Spleen (tissue), 11 donors: ENCODE data around the gene SLC35F1. TPM values are rescaled to one million over a fixed set of nuclear protein-coding genes. Genes with fewer than 3 reads are reported as not detected.
"Not testable (repeated sequence)": the region's sequence is repeated elsewhere in the genome, so short reads cannot be mapped to it uniquely, and the experiment has no call there.

Source experiments
- DNase-seq: peaks from one replicate; pipeline ENCODE4 v3.0.0-alpha.2; 2020
- H3K27ac ChIP-seq, 8 donors: fragments of 200-600 bp; sonication (generic) in 7 of 8; 1 replicate in 4 of 8; 2 replicates in 4 of 8; pipeline versions ENCODE4 v1.5.0 to v1.8.0; 2016 to 2021; ENCODE audit warnings: inconsistent platforms in 4 of 8, mild to moderate bottlenecking in 4 of 8, moderate library complexity in 1 of 8
- H3K27me3 ChIP-seq, 7 donors: fragments of 200-600 bp; sonication (generic) in 6 of 7; replicated peaks in 1 of 7; 1 replicate in 4 of 7; 2 replicates in 3 of 7; pipeline versions ENCODE4 v1.5.0 to v1.8.0; 2016 to 2021; ENCODE audit warnings: inconsistent platforms in 3 of 7, mild to moderate bottlenecking in 1 of 7
- H3K36me3 ChIP-seq, 6 donors: fragments of 200-600 bp; sonication (generic) in 5 of 6; 1 replicate in 4 of 6; 2 replicates in 2 of 6; pipeline versions ENCODE4 v1.5.0 to v1.8.0; 2016 to 2021; ENCODE audit warnings: inconsistent platforms in 2 of 6
- H3K4me1 ChIP-seq, 6 donors: fragments of 200-600 bp; sonication (generic) in 5 of 6; 1 replicate in 3 of 6; 2 replicates in 3 of 6; pipeline versions ENCODE4 v1.5.0 to v1.8.0; 2016 to 2021; ENCODE audit warnings: inconsistent platforms in 3 of 6
- H3K4me3 ChIP-seq, 8 donors: fragments of 200-600 bp; sonication (generic) in 7 of 8; 1 replicate in 4 of 8; 2 replicates in 4 of 8; pipeline versions ENCODE4 v1.5.0 to v1.8.0; 2016 to 2021; ENCODE audit warnings: inconsistent platforms in 4 of 8, mild to moderate bottlenecking in 4 of 8, moderate library complexity in 2 of 8
- H3K9me3 ChIP-seq, 8 donors: fragments of 200-600 bp; sonication (generic) in 7 of 8; 1 replicate in 4 of 8; 2 replicates in 4 of 8; pipeline versions ENCODE4 v1.5.0 to v1.8.0; 2016 to 2021; ENCODE audit warnings: inconsistent platforms in 4 of 8
- CTCF ChIP-seq, 11 experiments: fragments of 200-600 bp in 7 of 11; fragments of 450-650 bp in 4 of 11; sonication (generic) in 4 of 11; IDR thresholded peaks in 8 of 11; conservative IDR thresholded peaks in 3 of 11; 1 replicate in 7 of 11; 2 replicates in 4 of 11; pipeline versions ENCODE4 v1.4.0 to v1.8.0; 2016 to 2021; ENCODE audit warnings: antibody characterized with exemption in 11 of 11, inconsistent platforms in 4 of 11, mild to moderate bottlenecking in 1 of 11
- POLR2A ChIP-seq, 3 donors: fragments of 450-650 bp; IDR thresholded peaks; one replicate each; pipeline ENCODE4 v1.5.1; 2017; ENCODE audit warnings: antibody characterized with exemption in 3 of 3, mild to moderate bottlenecking in 1 of 3
- POLR2AphosphoS5 ChIP-seq, 3 donors: sonication (generic); formaldehyde crosslinking; IDR thresholded peaks; one replicate each; pipeline ENCODE4 v1.5.1; 2017; ENCODE audit warnings: antibody characterized with exemption in 3 of 3
- WGBS, 5 donors: extraction: QIAGEN DNeasy Blood & Tissue Kit in 3 of 5; methylation state at CpG; one replicate each; pipeline versions ENCODE4 v1.1.5 to v1.1.7; 2013 to 2018; 5-methylcytosine and 5-hydroxymethylcytosine counted together
- intact Hi-C: fragments of 100-400 bp; cut with DNase I; formaldehyde crosslinking; loops from one replicate; pipeline ENCODE4 v1.15.0; 2023; ENCODE audit warnings: low total_unique reads
- polyA plus RNA-seq, 3 donors: library from polyadenylated mRNA; stranded (reverse); fragments of 200-250 nt; gene quantifications; one replicate each; pipeline ENCODE4 v1.2.1, GENCODE V29; 2013
- total RNA-seq, 7 donors: library from RNA; depleted of rRNA in 3 of 7; stranded (reverse); fragments of >200 nt in 3 of 7; fragmentation: NEBNext Ultra II Directional in 4 of 7; extraction: Animal tissue kit (Norgen Biotek cat#: 25700) in 4 of 7; gene quantifications; one replicate each; pipeline versions ENCODE4 v1.1.0 to v1.2.1, GENCODE V29; 2016 to 2021
- donor health status: healthy with polysubstance abuse.
- donor health status: DM: no; HTN: no; CAD: no; lungs with moderate emphysema.
- donor health status: DM: no; HTN: no; CAD: no.
- donor health status: Bipolar disorder and iron deficiency.
- donor health status: healthy.
- donor health status: DM: no; HTN: no; CAD: no.
- donor health status: DM: yes; HTN: yes; CAD: no.

Gene SLC35F1
- total and polyA plus RNA-seq, 10 donors, result 0.13 to 4.0 (median 1.6) TPM

GRCh38 chr6:117956386-117956785 is 49.3 kb downstream of the SLC35F1 start:
- 84 to 93% (median 87%) methylated on average over 5 of the region's 5 CpGs for WGBS, 5 donors
- H3K9me3 ChIP-seq, result no peaks in the 10 kb centered on the region
- H3K27me3 ChIP-seq, result no peaks in the 10 kb centered on the region
- no peak for DNase-seq
- no peak overlapping the region for H3K4me3 ChIP-seq
- intact Hi-C loops, result no loop called here
- H3K27ac ChIP-seq, result no peak overlapping the region
- no peak for TF ChIP-seq POLR2AphosphoS5 (IDR thresholded peaks at IDR 0.05)
- TF ChIP-seq CTCF (IDR thresholded peaks at IDR 0.05 in 8 of 11, conservative IDR thresholded peaks at IDR 0.05 in 3 of 11), result no peak
- no peak for TF ChIP-seq POLR2A (IDR thresholded peaks at IDR 0.05)
- H3K4me1 ChIP-seq, result no peaks in the 10 kb centered on the region
- H3K36me3 ChIP-seq, result no peaks in the 10 kb centered on the region

GRCh38 chr6:117958536-117958935 is 51.5 kb downstream of the SLC35F1 start:
- Histone ChIP-seq H3K36me3 (no peaks in the 10 kb centered on the region), H3K27me3 (no peaks in the 10 kb centered on the region), H3K9me3 (no peaks in the 10 kb centered on the region), H3K4me3 (no peak overlapping the region), H3K4me1 (no peaks in the 10 kb centered on the region), H3K27ac (no peak overlapping the region)
- intact Hi-C loops, result no loop called here
- DNase-seq, result no peak
- WGBS, 5 donors, result 56 to 66% (median 60%) methylated on average over 3 of the region's 3 CpGs
- no peak for TF ChIP-seq POLR2AphosphoS5 (IDR thresholded peaks at IDR 0.05)
- TF ChIP-seq CTCF (IDR thresholded peaks at IDR 0.05 in 8 of 11, conservative IDR thresholded peaks at IDR 0.05 in 3 of 11), result no peak
- TF ChIP-seq POLR2A (IDR thresholded peaks at IDR 0.05), result no peak

GRCh38 chr6:117960877-117961276 is 53.8 kb downstream of the SLC35F1 start:
- Histone ChIP-seq H3K4me1 (no peaks in the 10 kb centered on the region), H3K27me3 (no peaks in the 10 kb centered on the region), H3K9me3 (peaks cover 0 to 21% (median 19%) of the 10 kb centered on the region in 8 donors), H3K27ac (no peak overlapping the region), H3K4me3 (no peak overlapping the region), H3K36me3 (no peaks in the 10 kb centered on the region)
- 67 to 80% (median 73%) methylated on average over 1 of the region's 1 CpG for WGBS, 5 donors
- no peak for DNase-seq
- intact Hi-C loops, result no loop called here
- TF ChIP-seq POLR2AphosphoS5 (IDR thresholded peaks at IDR 0.05), result no peak
- TF ChIP-seq POLR2A (IDR thresholded peaks at IDR 0.05), result no peak
- no peak for TF ChIP-seq CTCF (IDR thresholded peaks at IDR 0.05 in 8 of 11, conservative IDR thresholded peaks at IDR 0.05 in 3 of 11)

- Histone ChIP-seq H3K9me3 (peaks cover 0 to 21% (median 19%) of the 10 kb centered on the region in 8 donors), H3K27ac (no peak overlapping the region), H3K4me1 (no peaks in the 10 kb centered on the region), H3K36me3 (no peaks in the 10 kb centered on the region), H3K27me3 (no peaks in the 10 kb centered on the region), H3K4me3 (no peak overlapping the region)
- intact Hi-C loops, result no loop called here
- TF ChIP-seq CTCF (IDR thresholded peaks at IDR 0.05 in 8 of 11, conservative IDR thresholded peaks at IDR 0.05 in 3 of 11), result no peak
- no peak for TF ChIP-seq POLR2AphosphoS5 (IDR thresholded peaks at IDR 0.05)
- TF ChIP-seq POLR2A (IDR thresholded peaks at IDR 0.05), result no peak
- 62 to 84% (median 72%) methylated on average over 3 of the region's 3 CpGs for WGBS, 5 donors
- no peak for DNase-seq
These were observed 54.2 kb downstream of the SLC35F1 start for GRCh38 chr6:117961301-117961700.

GRCh38 chr6:117965763-117966162 is 58.7 kb downstream of the SLC35F1 start:
- intact Hi-C loops, DNase-seq: not testable (repeated sequence)
- 73 to 92% (median 80%) methylated on average over 6 to 7 of the region's 7 CpGs for WGBS, 5 donors

More at GRCh38 chr6:117965763-117966162, 58.7 kb downstream of the SLC35F1 start:
- not testable (repeated sequence) for H3K27ac ChIP-seq, H3K36me3 ChIP-seq, H3K27me3 ChIP-seq, H3K4me1 ChIP-seq, H3K4me3 ChIP-seq
- peaks cover 0 to 21% (median 19%) of the 10 kb centered on the region in 8 donors for H3K9me3 ChIP-seq
